CD14-positive monocyte (primary cell): Measurements from ENCODE around the gene INTS6. TPM values are rescaled to one million over a fixed set of nuclear protein-coding genes. Genes with fewer than 3 reads are reported as not detected.

Experiments used
- DNase-seq, 3 donors: peaks; one replicate each; pipeline ENCODE4 v3.0.0-alpha.2; 2011 to 2022
- H2AFZ ChIP-seq: 2 replicates; pipeline ENCODE4 v1.6.0; 2012; ENCODE audit warnings: mild to moderate bottlenecking, low read depth, low read length, inconsistent platforms; ENCODE audit not compliant: insufficient read depth, poor library complexity, severe bottlenecking
- H3K27ac ChIP-seq, 2 donors: 1 replicate in 1 of 2; 2 replicates in 1 of 2; pipeline ENCODE4 v1.5.1; 2012 to 2013; ENCODE audit warnings: low read length in 2 of 2, control low read depth in 1 of 2, inconsistent platforms in 1 of 2, low read depth in 1 of 2, mild to moderate bottlenecking in 1 of 2
- H3K27me3 ChIP-seq, 2 donors: one replicate each; pipeline versions ENCODE4 v1.6.0 to v1.6.1; 2011 to 2013; ENCODE audit warnings: low read length in 2 of 2; ENCODE audit not compliant: control insufficient read depth in 2 of 2, insufficient read depth in 2 of 2
- H3K36me3 ChIP-seq, 2 donors: replicated peaks in 1 of 2; 1 replicate in 1 of 2; 2 replicates in 1 of 2; pipeline versions ENCODE4 v1.5.1 to v1.6.1; 2012 to 2013; ENCODE audit warnings: low read length in 2 of 2, control low read depth in 1 of 2, inconsistent platforms in 1 of 2, mild to moderate bottlenecking in 1 of 2; ENCODE audit not compliant: insufficient read depth in 2 of 2, control insufficient read depth in 1 of 2
- H3K4me1 ChIP-seq, 2 donors: 1 replicate in 1 of 2; 2 replicates in 1 of 2; pipeline versions ENCODE4 v1.5.1 to v1.6.1; 2012 to 2013; ENCODE audit warnings: low read length in 2 of 2, control low read depth in 1 of 2, inconsistent platforms in 1 of 2, mild to moderate bottlenecking in 1 of 2, moderate library complexity in 1 of 2; ENCODE audit not compliant: insufficient read depth in 2 of 2, control insufficient read depth in 1 of 2
- H3K4me2 ChIP-seq: replicated peaks from 2 replicates; pipeline ENCODE3; 2012; ENCODE audit warnings: low read length, moderate library complexity, mild to moderate bottlenecking; ENCODE audit not compliant: poor library complexity, severe bottlenecking; ENCODE audit errors: extremely low read depth
- H3K4me3 ChIP-seq, 3 experiments: fragments of 200-600 bp in 1 of 3; sonication (generic) in 1 of 3; replicated peaks in 1 of 3; 1 replicate in 2 of 3; 2 replicates in 1 of 3; pipeline ENCODE4 v1.5.1; 2011 to 2013; ENCODE audit warnings: low read length in 3 of 3, mild to moderate bottlenecking in 3 of 3, control low read depth in 2 of 3, low read depth in 2 of 3, inconsistent platforms in 1 of 3, moderate library complexity in 1 of 3
- H3K79me2 ChIP-seq: 2 replicates; pipeline ENCODE4 v1.6.0; 2012; ENCODE audit warnings: mild to moderate bottlenecking, control low read depth, inconsistent platforms, low read length, moderate library complexity; ENCODE audit not compliant: insufficient read depth
- H3K9ac ChIP-seq: 2 replicates; pipeline ENCODE4 v1.6.0; 2017; ENCODE audit warnings: low read length, mild to moderate bottlenecking; ENCODE audit not compliant: insufficient read depth, poor library complexity, severe bottlenecking
- H3K9me3 ChIP-seq, 2 donors: replicated peaks in 1 of 2; 1 replicate in 1 of 2; 2 replicates in 1 of 2; pipeline versions ENCODE4 v1.5.1 to v1.6.1; 2012 to 2013; ENCODE audit warnings: low read length in 2 of 2, control low read depth in 1 of 2; ENCODE audit not compliant: control insufficient read depth in 1 of 2, insufficient read depth in 1 of 2
- H4K20me1 ChIP-seq: 2 replicates; pipeline ENCODE4 v1.6.0; 2012; ENCODE audit warnings: mild to moderate bottlenecking, low read length, control low read depth, moderate library complexity; ENCODE audit not compliant: insufficient read depth
- H3K27ac Mint-ChIP-seq, 7 donors: one replicate each; pipeline ENCODE4 v1.8.0; 2020; ENCODE audit warnings: mild to moderate bottlenecking in 7 of 7, mixed read lengths in 7 of 7, moderate library complexity in 6 of 7, inconsistent platforms in 2 of 7
- H3K27me3 Mint-ChIP-seq, 3 donors: one replicate each; pipeline ENCODE4 v1.8.0; 2021 to 2022; ENCODE audit warnings: low read depth in 3 of 3, mild to moderate bottlenecking in 3 of 3, mixed read lengths in 3 of 3, moderate library complexity in 3 of 3, inconsistent platforms in 1 of 3
- H3K36me3 Mint-ChIP-seq, 2 donors: one replicate each; pipeline ENCODE4 v1.8.0; 2020; ENCODE audit warnings: mixed read lengths in 2 of 2, inconsistent platforms in 1 of 2, mild to moderate bottlenecking in 1 of 2
- H3K4me1 Mint-ChIP-seq: one replicate; pipeline ENCODE4 v1.8.0; 2020; ENCODE audit warnings: mild to moderate bottlenecking, mixed read lengths
- H3K4me3 Mint-ChIP-seq, 2 donors: one replicate each; pipeline ENCODE4 v1.8.0; 2020; ENCODE audit warnings: mild to moderate bottlenecking in 2 of 2, mixed read lengths in 2 of 2, moderate library complexity in 1 of 2
- H3K9me3 Mint-ChIP-seq, 7 donors: one replicate each; pipeline ENCODE4 v1.8.0; 2020 to 2022; ENCODE audit warnings: mixed read lengths in 7 of 7, mild to moderate bottlenecking in 6 of 7, moderate library complexity in 6 of 7, inconsistent platforms in 2 of 7
- CTCF ChIP-seq: fragments of 200-600 bp; IDR thresholded peaks from one replicate; pipeline ENCODE4 v1.8.0; 2022; ENCODE audit warnings: antibody characterized with exemption, mild to moderate bottlenecking
- WGBS: methylation state at CpG from one replicate; pipeline ENCODE4 v1.1.5; 2013; ENCODE audit warnings: missing lambda C conversion rate; ENCODE audit not compliant: insufficient coverage; 5-methylcytosine and 5-hydroxymethylcytosine counted together
- intact Hi-C, 2 donors: fragments of 100-400 bp; cut with micrococcal nuclease; formaldehyde crosslinking; loops; one replicate each; pipeline versions ENCODE4 v1.15.0 to v1.15.1; 2023
- polyA plus RNA-seq, 3 donors: library from polyadenylated mRNA; depleted of rRNA in 1 of 3; unstranded in 2 of 3; stranded (reverse) in 1 of 3; fragments of 300-500 nt in 2 of 3; fragments of >200 nt in 1 of 3; fragmentation: Illumina TruSeq in 2 of 3; gene quantifications; 1 replicate in 2 of 3; 2 replicates in 1 of 3; pipeline ENCODE4 v1.2.3, GENCODE V29; 2012 to 2021

INTS6 gene
- polyA plus RNA-seq, 3 donors, result 10.8 to 13.2 (median 11.6) TPM

GRCh38 chr13:51318015-51318414 is 134.8 kb downstream of the INTS6 start:
- Histone ChIP-seq H2AFZ (no peak overlapping the region), H3K9ac (no peak overlapping the region), H3K4me1 (no peaks in the 10 kb centered on the region), H3K79me2 (no peaks in the 10 kb centered on the region), H3K4me3 (no peak overlapping the region), H3K27me3 (no peaks in the 10 kb centered on the region), H3K4me2 (no peak overlapping the region), H3K27ac (no peak overlapping the region), H3K36me3 (no peaks in the 10 kb centered on the region), H3K9me3 (no peaks in the 10 kb centered on the region), H4K20me1 (no peaks in the 10 kb centered on the region)
- Mint-ChIP-seq H3K27me3 (peaks cover 0 to 5% (median 4%) of the 10 kb centered on the region in 3 donors), H3K9me3 (no peaks in the 10 kb centered on the region), H3K36me3 (no peaks in the 10 kb centered on the region), H3K4me3 (no peak overlapping the region), H3K27ac (no peak overlapping the region), H3K4me1 (no peaks in the 10 kb centered on the region)
- DNase-seq, result no peak
- TF ChIP-seq CTCF, result no peak
- WGBS, result 100% methylated on average over 1 of the region's 2 CpGs
- intact Hi-C loops, result no loop called here

GRCh38 chr13:51317262-51317661 is 135.6 kb downstream of the INTS6 start:
- H3K36me3 Mint-ChIP-seq, result no peaks in the 10 kb centered on the region
- H3K4me1 Mint-ChIP-seq, result no peaks in the 10 kb centered on the region
- H3K79me2 ChIP-seq, result no peaks in the 10 kb centered on the region
- H3K9ac ChIP-seq, result no peak overlapping the region
- no peaks in the 10 kb centered on the region for H3K9me3 Mint-ChIP-seq
- H3K4me3 Mint-ChIP-seq, result no peak overlapping the region
- no peaks in the 10 kb centered on the region for H3K9me3 ChIP-seq
- no peaks in the 10 kb centered on the region for H3K4me1 ChIP-seq
- no peak for DNase-seq
- H3K27ac Mint-ChIP-seq, result no peak overlapping the region
- H3K27me3 Mint-ChIP-seq, result peaks cover 0 to 7% (median 5%) of the 10 kb centered on the region in 3 donors
- TF ChIP-seq CTCF, result no peak
- no peak overlapping the region for H3K27ac ChIP-seq
- intact Hi-C loops, result no loop called here
- H2AFZ ChIP-seq, result no peak overlapping the region
- no peak overlapping the region for H3K4me2 ChIP-seq
- no peak overlapping the region for H3K4me3 ChIP-seq
- H4K20me1 ChIP-seq, result no peaks in the 10 kb centered on the region
- H3K27me3 ChIP-seq, result no peaks in the 10 kb centered on the region
- WGBS, result 100% methylated on average over 1 of the region's 1 CpG
- H3K36me3 ChIP-seq, result no peaks in the 10 kb centered on the region
